ENCODE results near the gene PLA2G6.

DNA sequence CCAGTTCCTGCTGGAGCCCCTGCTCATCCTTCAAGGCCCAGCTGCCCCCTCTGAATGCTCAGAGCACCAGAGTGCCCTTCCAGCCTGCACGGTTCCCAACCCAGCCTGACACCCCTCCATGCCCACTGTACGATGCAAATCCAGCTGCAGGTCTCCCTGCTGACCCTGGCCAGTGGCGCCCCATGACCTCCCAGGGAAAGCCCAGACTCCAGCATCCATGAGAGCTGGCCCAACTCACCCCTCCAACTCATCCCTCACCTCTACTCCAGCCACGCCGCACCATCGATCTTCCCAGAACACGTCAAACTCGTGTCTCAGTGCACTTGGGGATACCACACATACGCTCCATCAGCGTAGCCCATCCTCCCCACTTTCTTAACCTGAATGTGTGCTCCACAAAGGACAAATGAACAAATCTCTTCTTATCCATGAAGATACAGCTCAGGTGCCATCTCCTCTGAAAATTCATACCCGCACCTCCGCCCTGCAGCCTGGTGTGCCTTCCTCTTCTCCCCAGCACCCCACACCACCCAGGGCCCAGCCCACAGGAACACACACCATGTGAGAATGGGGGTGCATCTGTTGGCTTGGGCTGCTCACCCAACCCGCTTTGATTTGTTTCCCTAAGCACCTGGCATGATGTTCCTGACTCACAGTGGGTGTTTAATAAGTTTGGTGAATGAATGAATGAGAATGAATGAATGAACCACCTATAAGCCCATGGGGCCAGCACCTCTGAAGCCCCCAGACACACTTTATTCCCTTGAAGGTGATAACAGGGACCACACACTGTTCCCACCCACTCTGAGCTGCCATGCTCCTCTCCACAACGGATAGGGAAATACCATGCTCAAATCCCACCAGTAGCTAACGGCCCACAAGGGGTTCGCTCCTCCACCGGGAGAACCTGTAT, 6.2 kb downstream of the PLA2G6 start:
- no peak for TF ChIP-seq POLR2AphosphoS5 (IDR thresholded peaks at IDR 0.05; ENCODE audit: low read depth, low read length)
- no peak for TF ChIP-seq TCF12 (IDR thresholded peaks at IDR 0.05)
- no peak for TF ChIP-seq TCF12 (CRISPR knock-in tag; IDR thresholded peaks at IDR 0.05)
- TF ChIP-seq PPARG (CRISPR knock-in tag; conservative IDR thresholded peaks at IDR 0.05), result no peak
- TF ChIP-seq FOXK1 (CRISPR knock-in tag; IDR thresholded peaks at IDR 0.05; ENCODE audit: borderline replicate concordance, low read depth), result no peak
